Activated T-cell treated with anti-CD3 and anti-CD28 coated beads, Interleukin-2, amount 50 U/mL, for 72 hours (primary cell): ENCODE measurements around the gene JDP2. TPM values are rescaled to one million over a fixed set of nuclear protein-coding genes. Genes with fewer than 3 reads are reported as not detected.
A peak's percentile ranks its signal among the peaks of the same experiment; 100 is the strongest.

Experiments used
- ATAC-seq, 2 donors: fragments of 150-1000 bp; cut with Tn5 transposase; replicated peaks in 1 of 2; 2 replicates each; pipeline ENCODE4 v1.10.0; 2021; ENCODE audit warnings: moderate library complexity in 2 of 2, mild to moderate bottlenecking in 1 of 2
- DNase-seq, 2 donors: peaks; one replicate each; pipeline ENCODE4 v3.0.0; 2021 to 2022; ENCODE audit warnings: mixed read lengths in 1 of 2
- H3K27ac Mint-ChIP-seq: one replicate; pipeline ENCODE4 v1.8.0; 2022; ENCODE audit warnings: mild to moderate bottlenecking, moderate library complexity, mixed read lengths
- H3K27me3 Mint-ChIP-seq: one replicate; pipeline ENCODE4 v1.8.0; 2022; ENCODE audit warnings: low read depth, mixed read lengths
- H3K36me3 Mint-ChIP-seq, 2 donors: one replicate each; pipeline ENCODE4 v1.8.0; 2022; ENCODE audit warnings: mixed read lengths in 2 of 2, mild to moderate bottlenecking in 1 of 2; ENCODE audit not compliant: insufficient read depth in 2 of 2
- H3K4me1 Mint-ChIP-seq: one replicate; pipeline ENCODE4 v1.8.0; 2022; ENCODE audit warnings: low read depth, mixed read lengths
- H3K4me3 Mint-ChIP-seq, 2 donors: one replicate each; pipeline ENCODE4 v1.8.0; 2022; ENCODE audit warnings: mild to moderate bottlenecking in 2 of 2, mixed read lengths in 2 of 2, moderate library complexity in 2 of 2
- H3K9me3 Mint-ChIP-seq, 2 donors: one replicate each; pipeline ENCODE4 v1.8.0; 2022; ENCODE audit warnings: mixed read lengths in 2 of 2
- total RNA-seq, 2 donors: library from RNA; stranded (reverse); gene quantifications; one replicate each; pipeline ENCODE4 v1.2.3, GENCODE V29; 2022

Gene JDP2
- total RNA-seq, 2 donors from 2014 or later, result 6.3 to 6.8 TPM

- H3K27me3 Mint-ChIP-seq, result no peaks in the 10 kb centered on the region
- H3K9me3 Mint-ChIP-seq, result peaks cover 7 to 12% of the 10 kb centered on the region in 2 donors
- DNase-seq, result peak; percentile 59 to 76
- peaks cover 10 to 20% of the 10 kb centered on the region in 2 donors for H3K36me3 Mint-ChIP-seq
- H3K4me3 Mint-ChIP-seq, result peak overlapping the region; percentile 77 to 91
- peaks cover 75% of the 10 kb centered on the region for H3K4me1 Mint-ChIP-seq
- peak overlapping the region; percentile 96 for H3K27ac Mint-ChIP-seq
- peak; percentile 63 to 70 for ATAC-seq
Measured at GRCh38 chr14:75514673-75515628, 87.1 kb downstream of the JDP2 start.

GRCh38 chr14:75515629-75515996 is 87.8 kb downstream of the JDP2 start:
- H3K9me3 Mint-ChIP-seq, result peaks cover 6 to 10% of the 10 kb centered on the region in 2 donors
- H3K27me3 Mint-ChIP-seq, result no peaks in the 10 kb centered on the region
- DNase-seq (no peak), ATAC-seq (no peak)
- peaks cover 75% of the 10 kb centered on the region for H3K4me1 Mint-ChIP-seq
- peak overlapping the region; percentile 93 for H3K27ac Mint-ChIP-seq
- H3K36me3 Mint-ChIP-seq, result peaks cover 7 to 17% of the 10 kb centered on the region in 2 donors
- H3K4me3 Mint-ChIP-seq, result peak overlapping the region; percentile 77 to 91

- Mint-ChIP-seq H3K27me3 (no peaks in the 10 kb centered on the region), H3K4me1 (peaks cover 78% of the 10 kb centered on the region), H3K9me3 (no peaks in the 10 kb centered on the region), H3K27ac (peak overlapping the region; percentile 61), H3K36me3 (peaks cover 12 to 13% of the 10 kb centered on the region in 2 donors), H3K4me3 (peak overlapping the region in 1 of 2 donors; percentile 41)
- peak; percentile 63 to 76 for DNase-seq
- ATAC-seq, result peak in 1 of 2 donors; percentile 23
Measured at GRCh38 chr14:75518625-75519024, 90.8 kb downstream of the JDP2 start.

- Mint-ChIP-seq H3K27ac (peak overlapping the region; percentile 100), H3K4me1 (peaks cover 78% of the 10 kb centered on the region), H3K4me3 (peak overlapping the region; percentile 38 to 99), H3K9me3 (no peaks in the 10 kb centered on the region), H3K36me3 (peaks cover 19 to 20% of the 10 kb centered on the region in 2 donors), H3K27me3 (no peaks in the 10 kb centered on the region)
- ATAC-seq (no peak), DNase-seq (no peak)
Measured at GRCh38 chr14:75519394-75519793, 91.6 kb downstream of the JDP2 start.

- H3K9me3 Mint-ChIP-seq, result no peaks in the 10 kb centered on the region
- no peak for DNase-seq
- peak overlapping the region; percentile 100 for H3K27ac Mint-ChIP-seq
- H3K4me1 Mint-ChIP-seq, result peaks cover 78% of the 10 kb centered on the region
- peaks cover 25 to 26% of the 10 kb centered on the region in 2 donors for H3K36me3 Mint-ChIP-seq
- no peaks in the 10 kb centered on the region for H3K27me3 Mint-ChIP-seq
- H3K4me3 Mint-ChIP-seq, result peak overlapping the region; percentile 99
- peak; percentile 50 to 56 for ATAC-seq
Measured at GRCh38 chr14:75519826-75520728, 92.3 kb downstream of the JDP2 start.

GRCh38 chr14:75520852-75521251 is 93.0 kb downstream of the JDP2 start:
- H3K27ac Mint-ChIP-seq, result peak overlapping the region; percentile 100
- H3K36me3 Mint-ChIP-seq, result peaks cover 29 to 33% of the 10 kb centered on the region in 2 donors
- peak overlapping the region; percentile 99 for H3K4me3 Mint-ChIP-seq
- H3K9me3 Mint-ChIP-seq, result no peaks in the 10 kb centered on the region
- no peak for DNase-seq
- no peak for ATAC-seq
- H3K27me3 Mint-ChIP-seq, result no peaks in the 10 kb centered on the region
- peaks cover 78% of the 10 kb centered on the region for H3K4me1 Mint-ChIP-seq

- Mint-ChIP-seq H3K27ac (peak overlapping the region; percentile 100), H3K4me1 (peaks cover 79% of the 10 kb centered on the region), H3K4me3 (peak overlapping the region; percentile 99), H3K27me3 (no peaks in the 10 kb centered on the region), H3K9me3 (no peaks in the 10 kb centered on the region), H3K36me3 (peaks cover 34 to 40% of the 10 kb centered on the region in 2 donors)
- ATAC-seq (peak; percentile 22 to 44), DNase-seq (no peak)
Measured at GRCh38 chr14:75521415-75522199, 93.8 kb downstream of the JDP2 start.

- H3K27ac Mint-ChIP-seq, result peak within 1 kb of the TSS; percentile 100
- peak within 1 kb of the TSS; percentile 99 for H3K4me3 Mint-ChIP-seq
- DNase-seq (peak; percentile 76), ATAC-seq (peak; percentile 56 to 73)
- no peaks in the 10 kb centered on the region for H3K27me3 Mint-ChIP-seq
- peaks cover 81% of the 10 kb centered on the region for H3K4me1 Mint-ChIP-seq
- H3K9me3 Mint-ChIP-seq, result no peaks in the 10 kb centered on the region
- peaks cover 39 to 46% of the 10 kb centered on the region in 2 donors for H3K36me3 Mint-ChIP-seq
Measured at GRCh38 chr14:75522224-75522982, 94.6 kb downstream of the JDP2 start, which contains the start of gene BATF. Gene BATF (plus strand): TSS chr14:75522469. CDS start chr14:75522683, 214 bp downstream.

GRCh38 chr14:75522983-75523318 is 95.1 kb downstream of the JDP2 start:
- Mint-ChIP-seq H3K9me3 (no peaks in the 10 kb centered on the region), H3K4me1 (peaks cover 83% of the 10 kb centered on the region), H3K27me3 (no peaks in the 10 kb centered on the region), H3K4me3 (peak overlapping the region; percentile 99), H3K27ac (peak overlapping the region; percentile 100), H3K36me3 (peaks cover 45 to 51% of the 10 kb centered on the region in 2 donors)
- DNase-seq, result no peak
- ATAC-seq, result no peak
